ENCODE data around the gene STK39. TPM values are rescaled to one million over a fixed set of nuclear protein-coding genes. Genes with fewer than 3 reads are reported as not detected.

STK39 gene
- total and polyA plus RNA-seq, 2 donors (not counting 1 experiment from before 2014, with no cell fraction given), result 16.7 to 30.1 TPM

DNA sequence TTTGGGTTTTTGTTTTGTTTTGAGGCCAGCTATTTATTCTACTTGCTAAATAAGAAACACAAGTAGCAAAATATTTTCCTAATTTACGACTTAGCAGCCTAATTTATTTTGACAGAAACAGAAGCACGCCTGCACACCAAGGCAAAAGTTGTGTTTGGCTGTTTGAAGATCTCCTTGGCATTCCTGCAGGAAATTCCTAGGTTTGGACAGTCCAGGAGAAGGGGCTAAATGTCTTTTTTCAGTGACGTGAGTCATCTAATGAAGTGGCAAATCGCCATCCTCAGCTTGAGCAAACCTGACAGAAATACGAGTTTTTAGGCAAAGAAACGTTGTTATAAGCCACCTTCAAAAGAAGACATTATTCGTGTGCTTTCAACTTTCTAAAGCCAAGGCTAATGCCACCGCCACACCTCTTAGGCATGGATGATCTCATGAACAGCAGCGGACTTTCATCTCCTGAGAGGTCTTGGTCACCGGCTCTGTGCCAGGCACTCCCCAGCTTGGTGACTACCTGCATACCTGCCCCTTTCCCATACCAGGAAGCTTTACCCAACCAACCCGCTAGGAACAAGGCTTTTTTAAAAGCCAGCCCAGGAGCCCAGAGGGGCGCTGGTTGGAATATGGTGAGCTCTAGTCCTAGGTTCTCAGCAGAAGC lies 30.9 kb downstream of the STK39 start:
- Histone ChIP-seq H3K27me3 (ENCODE audit: control insufficient read depth, insufficient read depth, low read length) (no peaks in the 10 kb centered on the region), H4K20me1 (ENCODE audit: control insufficient read depth, extremely low read depth, insufficient read depth, low read length) (no peaks in the 10 kb centered on the region), H2AFZ (ENCODE audit: low read length) (no peak overlapping the region), H3K4me1 (ENCODE audit: control insufficient read depth, extremely low read depth, insufficient read depth, low read length) (peaks cover 22% of the 10 kb centered on the region), H3K36me3 (ENCODE audit: control insufficient read depth, insufficient read depth, low read length) (no peaks in the 10 kb centered on the region), H3K79me2 (ENCODE audit: control insufficient read depth, insufficient read depth, low read length) (peaks cover 34% of the 10 kb centered on the region), H3K27ac (ENCODE audit: insufficient read depth, low read length) (no peak overlapping the region), H3K4me3 (replicated peaks in 1 of 4; ENCODE audit: control extremely low read depth in 1 of 4, insufficient read depth in 1 of 4, low read depth in 3 of 4, low read length in 4 of 4) (no peak overlapping the region), H3K9me3 (ENCODE audit: control insufficient read depth, insufficient read depth, low read depth, low read length) (no peaks in the 10 kb centered on the region), H3K9ac (ENCODE audit: insufficient read depth, low read length) (no peak overlapping the region), H3K4me2 (ENCODE audit: extremely low read depth, insufficient read depth, low read length) (no peak overlapping the region)
- no peak for TF ChIP-seq EZH2 (IDR thresholded peaks at IDR 0.05; ENCODE audit: low read length, missing control alignments)
- TF ChIP-seq, protein P1, sequence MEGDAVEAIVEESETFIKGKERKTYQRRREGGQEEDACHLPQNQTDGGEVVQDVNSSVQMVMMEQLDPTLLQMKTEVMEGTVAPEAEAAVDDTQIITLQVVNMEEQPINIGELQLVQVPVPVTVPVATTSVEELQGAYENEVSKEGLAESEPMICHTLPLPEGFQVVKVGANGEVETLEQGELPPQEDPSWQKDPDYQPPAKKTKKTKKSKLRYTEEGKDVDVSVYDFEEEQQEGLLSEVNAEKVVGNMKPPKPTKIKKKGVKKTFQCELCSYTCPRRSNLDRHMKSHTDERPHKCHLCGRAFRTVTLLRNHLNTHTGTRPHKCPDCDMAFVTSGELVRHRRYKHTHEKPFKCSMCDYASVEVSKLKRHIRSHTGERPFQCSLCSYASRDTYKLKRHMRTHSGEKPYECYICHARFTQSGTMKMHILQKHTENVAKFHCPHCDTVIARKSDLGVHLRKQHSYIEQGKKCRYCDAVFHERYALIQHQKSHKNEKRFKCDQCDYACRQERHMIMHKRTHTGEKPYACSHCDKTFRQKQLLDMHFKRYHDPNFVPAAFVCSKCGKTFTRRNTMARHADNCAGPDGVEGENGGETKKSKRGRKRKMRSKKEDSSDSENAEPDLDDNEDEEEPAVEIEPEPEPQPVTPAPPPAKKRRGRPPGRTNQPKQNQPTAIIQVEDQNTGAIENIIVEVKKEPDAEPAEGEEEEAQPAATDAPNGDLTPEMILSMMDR (conservative IDR thresholded peaks at IDR 0.05 in 1 of 2, IDR thresholded peaks at IDR 0.05 in 1 of 2; ENCODE audit: low read depth in 1 of 2, low read length in 2 of 2), result no peak
- peak in 1 of 2 donors; percentile 80 for DNase-seq (ENCODE audit: low read depth in 2 of 2)

GRCh38 chr2:168215813-168216212 lies 31.6 kb downstream of the STK39 start:
- no peak overlapping the region for H3K4me3 ChIP-seq (replicated peaks in 1 of 4; ENCODE audit: control extremely low read depth in 1 of 4, insufficient read depth in 1 of 4, low read depth in 3 of 4, low read length in 4 of 4)
- TF ChIP-seq, protein P1 (conservative IDR thresholded peaks at IDR 0.05 in 1 of 2, IDR thresholded peaks at IDR 0.05 in 1 of 2; ENCODE audit: low read depth in 1 of 2, low read length in 2 of 2), result no peak
- no peak for TF ChIP-seq EZH2 (IDR thresholded peaks at IDR 0.05; ENCODE audit: low read length, missing control alignments)
- DNase-seq (ENCODE audit: low read depth in 2 of 2), result peak in 1 of 2 donors; percentile 40

DNA sequence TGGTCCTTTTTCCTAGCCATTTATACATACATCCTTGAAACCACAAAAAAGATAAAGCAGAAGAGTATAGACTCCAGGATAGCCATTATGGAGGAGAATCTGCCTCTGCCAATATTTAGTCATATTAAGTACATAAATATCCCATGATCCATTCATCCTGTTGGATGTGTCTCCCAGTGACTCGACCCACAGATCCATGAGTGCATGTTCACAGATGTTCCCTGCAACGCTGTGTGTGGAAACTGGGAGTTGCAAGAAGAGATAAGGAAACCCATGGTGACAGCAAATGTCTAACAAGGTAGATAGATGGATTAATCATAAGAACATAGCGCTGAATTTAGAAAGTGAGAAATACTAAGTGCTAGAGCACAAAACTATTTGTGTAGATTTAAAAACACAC lies 34.5 kb downstream of the STK39 start:
- no peak for TF ChIP-seq EZH2 (IDR thresholded peaks at IDR 0.05; ENCODE audit: low read length, missing control alignments)
- TF ChIP-seq, protein P1 (conservative IDR thresholded peaks at IDR 0.05 in 1 of 2, IDR thresholded peaks at IDR 0.05 in 1 of 2; ENCODE audit: low read depth in 1 of 2, low read length in 2 of 2), result no peak
- H3K9me3 ChIP-seq (ENCODE audit: control insufficient read depth, insufficient read depth, low read depth, low read length), result no peaks in the 10 kb centered on the region
- H3K79me2 ChIP-seq (ENCODE audit: control insufficient read depth, insufficient read depth, low read length), result peaks cover 44% of the 10 kb centered on the region
- H3K36me3 ChIP-seq (ENCODE audit: control insufficient read depth, insufficient read depth, low read length), result no peaks in the 10 kb centered on the region
- H3K4me2 ChIP-seq (ENCODE audit: extremely low read depth, insufficient read depth, low read length), result no peak overlapping the region
- H3K4me3 ChIP-seq (replicated peaks in 1 of 4; ENCODE audit: control extremely low read depth in 1 of 4, insufficient read depth in 1 of 4, low read depth in 3 of 4, low read length in 4 of 4), result no peak overlapping the region
- no peak overlapping the region for H2AFZ ChIP-seq (ENCODE audit: low read length)
- H3K4me1 ChIP-seq (ENCODE audit: control insufficient read depth, extremely low read depth, insufficient read depth, low read length), result peaks cover 33% of the 10 kb centered on the region
- no peaks in the 10 kb centered on the region for H4K20me1 ChIP-seq (ENCODE audit: control insufficient read depth, extremely low read depth, insufficient read depth, low read length)
- H3K27me3 ChIP-seq (ENCODE audit: control insufficient read depth, insufficient read depth, low read length), result no peaks in the 10 kb centered on the region
- peak; percentile 36 to 76 for DNase-seq (ENCODE audit: low read depth in 2 of 2)
- no peak overlapping the region for H3K9ac ChIP-seq (ENCODE audit: insufficient read depth, low read length)
- no peak overlapping the region for H3K27ac ChIP-seq (ENCODE audit: insufficient read depth, low read length)

More at GRCh38 chr2:168215813-168216212, 31.6 kb downstream of the STK39 start:
- H3K27me3 ChIP-seq (ENCODE audit: control insufficient read depth, insufficient read depth, low read length), result no peaks in the 10 kb centered on the region
- peaks cover 34% of the 10 kb centered on the region for H3K79me2 ChIP-seq (ENCODE audit: control insufficient read depth, insufficient read depth, low read length)
- peaks cover 25% of the 10 kb centered on the region for H3K4me1 ChIP-seq (ENCODE audit: control insufficient read depth, extremely low read depth, insufficient read depth, low read length)
- H3K4me2 ChIP-seq (ENCODE audit: extremely low read depth, insufficient read depth, low read length), result no peak overlapping the region
- H2AFZ ChIP-seq (ENCODE audit: low read length), result no peak overlapping the region
- no peaks in the 10 kb centered on the region for H3K9me3 ChIP-seq (ENCODE audit: control insufficient read depth, insufficient read depth, low read depth, low read length)
- no peak overlapping the region for H3K27ac ChIP-seq (ENCODE audit: insufficient read depth, low read length)
- H4K20me1 ChIP-seq (ENCODE audit: control insufficient read depth, extremely low read depth, insufficient read depth, low read length), result no peaks in the 10 kb centered on the region
- H3K9ac ChIP-seq (ENCODE audit: insufficient read depth, low read length), result no peak overlapping the region
- H3K36me3 ChIP-seq (ENCODE audit: control insufficient read depth, insufficient read depth, low read length), result no peaks in the 10 kb centered on the region

Measured in fibroblast of lung (primary cell).